Cardiac muscle cell (in vitro differentiated cells and primary cell): ENCODE measurements around the gene G6PC3. TPM values are rescaled to one million over a fixed set of nuclear protein-coding genes. Genes with fewer than 3 reads are reported as not detected.

Experiments used
- DNase-seq, 2 donors: peaks; one replicate each; pipeline versions ENCODE4 v3.0.0 to v3.0.0-alpha.2; 2010 to 2017; ENCODE audit warnings: low read depth in 1 of 2, low spot score in 1 of 2
- H3K27ac ChIP-seq: fragments of 200-600 bp; sonication (generic); 2 replicates; pipeline ENCODE4 v1.5.1; 2016
- H3K27me3 ChIP-seq: fragments of 200-600 bp; sonication (generic); 2 replicates; pipeline ENCODE4 v1.6.0; 2016; ENCODE audit warnings: control low read depth
- H3K36me3 ChIP-seq: fragments of 200-600 bp; sonication (generic); 2 replicates; pipeline ENCODE4 v1.5.1; 2016; ENCODE audit warnings: control low read depth
- H3K4me1 ChIP-seq: fragments of 200-600 bp; sonication (generic); 2 replicates; pipeline ENCODE4 v1.8.1; 2017; ENCODE audit warnings: low read depth, mild to moderate bottlenecking, mixed run types
- H3K4me3 ChIP-seq: fragments of 200-600 bp; sonication (generic); 2 replicates; pipeline ENCODE4 v1.5.1; 2016; ENCODE audit warnings: mild to moderate bottlenecking
- H3K9me3 ChIP-seq: fragments of 200-600 bp; sonication (generic); 2 replicates; pipeline ENCODE4 v1.5.1; 2017; ENCODE audit warnings: low read depth, mild to moderate bottlenecking, control low read depth
- CTCF ChIP-seq: IDR thresholded peaks from 2 replicates; pipeline ENCODE4 v1.5.1; 2012; ENCODE audit warnings: low read depth, mild to moderate bottlenecking, low read length
- polyA plus RNA-seq: library from polyadenylated mRNA; unstranded; fragments of >200 nt; fragmentation: Nextera tagmentation; extraction: Ambion mirVana; gene quantifications from 2 replicates; pipeline ENCODE4 v1.2.1, GENCODE V29; 2016
- total RNA-seq: library from RNA; depleted of rRNA; stranded (reverse); fragments of >200 nt; gene quantifications from 2 replicates; pipeline ENCODE4 v1.2.3, GENCODE V29; 2016

Gene G6PC3
- total and polyA plus RNA-seq, 2 experiments from 2014 or later = 93.1 to 234 TPM

- no peak overlapping the region for H3K4me3 ChIP-seq
- H3K9me3 ChIP-seq = no peaks in the 10 kb centered on the region
- DNase-seq = no peak
- TF ChIP-seq CTCF = no peak
- peaks cover 7% of the 10 kb centered on the region for H3K4me1 ChIP-seq
- no peaks in the 10 kb centered on the region for H3K27me3 ChIP-seq
- peaks cover 28% of the 10 kb centered on the region for H3K36me3 ChIP-seq
- H3K27ac ChIP-seq = peak overlapping the region; percentile 72
These were observed 15.4 kb downstream of the G6PC3 start for GRCh38 chr17:44085908-44086307.

- DNase-seq = peak in 1 of 2 donors; percentile 81
- Histone ChIP-seq H3K36me3 (peaks cover 34% of the 10 kb centered on the region), H3K4me1 (peaks cover 7% of the 10 kb centered on the region), H3K9me3 (no peaks in the 10 kb centered on the region), H3K27me3 (no peaks in the 10 kb centered on the region), H3K27ac (peak overlapping the region; percentile 72), H3K4me3 (no peak overlapping the region)
- no peak for TF ChIP-seq CTCF
These were observed 16.1 kb downstream of the G6PC3 start for GRCh38 chr17:44086364-44087311.

GRCh38 chr17:44087319-44087718, 16.8 kb downstream of the G6PC3 start:
- Histone ChIP-seq H3K4me3 (no peak overlapping the region), H3K27me3 (no peaks in the 10 kb centered on the region), H3K4me1 (peaks cover 7% of the 10 kb centered on the region), H3K27ac (peak overlapping the region; percentile 69), H3K9me3 (no peaks in the 10 kb centered on the region), H3K36me3 (peaks cover 33% of the 10 kb centered on the region)
- no peak for DNase-seq
- TF ChIP-seq CTCF = no peak

- TF ChIP-seq CTCF = no peak
- Histone ChIP-seq H3K4me1 (peaks cover 7% of the 10 kb centered on the region), H3K27me3 (no peaks in the 10 kb centered on the region), H3K4me3 (no peak overlapping the region), H3K27ac (no peak overlapping the region), H3K9me3 (no peaks in the 10 kb centered on the region), H3K36me3 (peaks cover 32% of the 10 kb centered on the region)
- no peak for DNase-seq
These were observed 17.7 kb downstream of the G6PC3 start for GRCh38 chr17:44088254-44088653.

- Histone ChIP-seq H3K27me3 (no peaks in the 10 kb centered on the region), H3K36me3 (peaks cover 26% of the 10 kb centered on the region), H3K4me3 (no peak overlapping the region), H3K4me1 (peaks cover 21% of the 10 kb centered on the region), H3K27ac (no peak overlapping the region), H3K9me3 (no peaks in the 10 kb centered on the region)
- DNase-seq = no peak
- no peak for TF ChIP-seq CTCF
These were observed 20.9 kb downstream of the G6PC3 start for GRCh38 chr17:44091200-44091997.
